NCI-H2227 treated with DMSO at 0.1 percent for 48 hours (cell line): ENCODE measurements around the gene SYT8.

Experiments used
- DNase-seq: peaks from one replicate; lab custom pipeline; 2025; lab: John Stamatoyannopoulos, UW

The SYT8 gene

DNA sequence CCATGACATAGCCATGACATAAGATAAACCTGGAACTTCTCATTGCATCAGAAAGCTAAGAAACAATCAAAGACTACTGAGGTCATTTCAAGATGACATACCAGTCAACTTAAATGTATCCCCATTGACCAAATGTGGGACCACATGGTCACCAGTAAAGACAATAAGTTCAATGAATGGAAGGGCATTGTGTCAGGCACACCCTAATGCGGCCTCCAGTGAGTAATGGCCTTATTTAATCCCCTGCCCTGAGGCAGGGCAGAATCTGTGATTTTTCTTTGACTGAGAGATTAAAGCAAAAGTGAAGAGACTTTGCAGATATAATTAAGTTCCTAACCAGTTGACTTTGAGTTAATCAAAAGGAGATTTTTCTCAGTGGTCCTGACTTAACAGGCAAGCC is 17.3 kb upstream of the SYT8 start:
- DNase-seq, result no peak

- no peak for DNase-seq
Observed at GRCh38 chr11:1819074-1819473, 15.7 kb upstream of the SYT8 start.

GRCh38 chr11:1820463-1821325 is 14.1 kb upstream of the SYT8 start:
- DNase-seq, result no peak

GRCh38 chr11:1821562-1821961 is 13.2 kb upstream of the SYT8 start:
- no peak for DNase-seq

DNA sequence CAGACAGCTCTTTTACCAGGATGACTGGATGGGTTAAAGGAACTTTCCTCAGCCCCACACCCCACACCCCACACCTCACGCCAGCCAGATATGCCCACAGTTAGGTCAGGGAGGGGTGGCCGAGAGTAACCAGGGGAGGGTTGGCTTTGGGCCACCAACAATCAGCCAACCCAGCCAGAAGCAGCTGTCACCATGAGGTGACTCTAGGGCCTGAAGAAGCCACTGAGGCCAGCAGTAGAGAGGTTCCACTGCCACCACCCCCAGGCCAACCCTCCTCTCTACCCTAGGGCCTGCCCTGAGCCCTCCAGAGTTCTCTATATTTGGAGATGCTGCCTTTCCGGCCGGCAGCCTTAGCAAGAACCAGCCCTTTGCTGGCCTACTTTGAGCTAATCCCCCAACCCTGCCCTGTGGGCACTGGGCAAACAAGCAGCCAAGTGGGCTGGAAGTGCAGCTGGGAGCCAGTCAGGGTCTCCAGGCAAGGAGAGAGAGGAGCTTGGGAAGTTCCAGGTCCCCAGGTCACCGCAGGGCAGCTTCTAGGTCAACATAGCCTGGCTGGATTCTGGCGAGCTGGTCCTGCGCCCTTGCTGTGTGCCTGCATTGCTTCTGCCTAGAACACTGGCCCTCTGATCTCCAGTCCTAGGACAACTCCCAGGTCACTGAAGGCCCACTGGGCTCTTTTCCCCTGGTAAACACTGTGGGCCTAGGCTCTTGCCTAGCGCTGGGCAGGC is 12.0 kb upstream of the SYT8 start:
- DNase-seq, result no peak

DNA sequence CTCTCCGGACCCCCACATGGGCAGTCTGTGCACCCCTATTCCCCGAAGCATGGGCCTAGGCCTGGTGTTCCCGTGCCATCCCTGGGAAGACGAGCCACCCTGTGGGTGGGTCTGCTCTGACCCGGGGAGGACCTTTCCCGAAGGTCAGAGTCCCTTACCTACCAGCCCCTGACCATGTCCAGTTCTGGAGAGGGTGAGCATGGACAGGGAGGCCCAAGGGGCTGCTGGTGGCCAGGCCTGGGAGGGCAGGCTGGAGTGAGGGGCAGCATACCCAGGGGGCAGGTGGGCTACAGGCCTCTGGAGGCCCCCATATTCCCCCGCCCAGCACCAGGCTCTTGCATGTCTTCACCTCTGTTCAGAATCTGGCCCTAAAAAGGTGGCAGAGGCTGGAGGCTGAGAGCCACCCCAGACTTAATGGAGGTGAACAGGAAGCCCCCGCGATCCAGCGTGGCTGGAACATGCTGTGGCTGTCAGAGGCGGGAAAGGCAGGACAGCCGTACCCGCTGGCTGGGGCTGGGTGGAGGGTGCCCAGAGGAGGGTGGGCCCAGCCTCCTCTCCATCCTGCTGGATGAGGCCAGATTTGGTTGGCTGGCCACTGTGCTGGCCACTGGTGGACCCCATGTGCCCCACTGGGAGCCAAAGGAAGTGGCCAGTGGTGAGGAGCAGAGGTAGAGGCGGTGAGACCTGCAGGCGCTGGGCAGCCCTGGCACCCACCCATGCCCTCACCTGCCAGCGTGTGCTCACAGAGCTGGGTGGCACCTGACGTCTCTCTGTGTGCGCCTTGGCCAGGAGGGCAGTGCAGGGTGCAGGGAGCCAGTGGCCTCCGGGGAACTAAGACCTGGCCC is 11.2 kb upstream of the SYT8 start:
- no peak for DNase-seq

DNA sequence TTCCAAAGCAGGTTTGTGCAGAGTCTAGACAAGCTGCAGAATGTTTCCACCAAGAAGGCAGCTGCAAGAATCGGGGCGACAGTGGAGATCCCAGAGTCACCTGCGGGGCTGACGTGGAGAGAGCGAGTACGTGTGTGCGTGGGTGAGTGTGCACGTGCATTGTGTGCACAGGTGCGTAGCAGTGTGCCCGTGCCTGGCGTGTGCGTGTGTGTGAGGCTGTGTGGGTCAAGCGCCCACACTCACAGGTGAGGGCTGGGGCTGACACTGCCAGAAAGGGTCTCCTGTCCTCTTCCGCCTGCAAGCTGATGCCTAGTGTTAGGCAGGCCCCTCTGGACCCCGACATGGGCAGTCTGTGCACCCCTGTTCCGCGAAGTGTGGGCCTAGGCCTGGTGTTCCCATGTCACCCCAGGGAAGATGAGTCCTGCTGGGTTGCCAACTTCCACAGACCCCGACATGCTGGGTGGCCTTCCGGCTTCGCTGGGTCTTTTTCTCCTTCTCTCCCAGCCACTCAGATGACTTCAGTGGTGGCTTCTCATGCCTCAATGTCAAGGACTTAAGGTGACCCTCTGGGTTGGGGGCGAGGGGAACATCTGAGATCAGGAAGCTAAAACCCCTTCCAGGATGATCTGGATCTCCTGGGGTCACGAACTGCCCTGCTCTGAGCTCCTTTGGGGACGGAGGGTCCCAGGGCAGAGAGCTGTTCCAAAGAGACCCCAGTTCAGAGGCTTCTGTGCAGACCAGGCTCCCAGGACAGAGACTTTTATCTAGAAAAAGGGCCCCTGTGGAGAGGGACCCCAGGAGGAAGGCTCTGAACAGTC is 10.4 kb upstream of the SYT8 start:
- DNase-seq, result no peak

DNA sequence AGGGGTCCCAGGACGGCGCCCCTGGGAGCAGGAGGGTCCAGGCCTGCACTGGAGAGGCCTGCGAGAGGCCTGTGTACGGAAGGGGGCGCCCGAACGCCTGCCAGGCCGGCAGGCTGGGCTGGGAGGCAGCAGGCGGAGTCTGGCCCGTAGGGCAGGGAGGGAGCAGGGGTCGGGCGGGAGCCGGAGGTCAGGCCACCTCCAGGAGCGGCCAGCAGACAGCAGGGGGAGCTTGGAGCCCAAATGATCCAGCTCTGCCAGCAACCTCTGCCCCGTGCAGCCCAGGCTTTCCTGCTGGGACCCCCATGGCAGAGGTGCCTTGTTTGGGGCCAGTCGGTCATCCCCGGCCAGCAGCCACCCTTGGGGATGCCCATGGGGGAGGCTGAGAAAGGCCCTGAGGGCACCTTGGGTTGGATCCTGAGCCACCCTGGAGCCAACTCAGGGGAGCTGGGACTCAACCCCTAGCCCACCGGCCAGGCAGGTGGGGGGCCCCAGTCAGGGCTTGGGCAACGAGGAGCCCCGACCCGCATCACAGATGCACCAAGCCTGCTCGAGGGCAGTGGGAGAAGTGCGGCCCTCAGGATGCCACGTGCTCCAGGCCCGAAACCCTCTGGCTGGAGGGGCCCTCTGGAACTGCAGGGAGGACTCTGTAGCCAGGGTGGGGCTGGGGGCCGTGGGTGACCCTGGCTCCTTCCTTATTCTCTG is 9.6 kb upstream of the SYT8 start:
- no peak for DNase-seq

DNA sequence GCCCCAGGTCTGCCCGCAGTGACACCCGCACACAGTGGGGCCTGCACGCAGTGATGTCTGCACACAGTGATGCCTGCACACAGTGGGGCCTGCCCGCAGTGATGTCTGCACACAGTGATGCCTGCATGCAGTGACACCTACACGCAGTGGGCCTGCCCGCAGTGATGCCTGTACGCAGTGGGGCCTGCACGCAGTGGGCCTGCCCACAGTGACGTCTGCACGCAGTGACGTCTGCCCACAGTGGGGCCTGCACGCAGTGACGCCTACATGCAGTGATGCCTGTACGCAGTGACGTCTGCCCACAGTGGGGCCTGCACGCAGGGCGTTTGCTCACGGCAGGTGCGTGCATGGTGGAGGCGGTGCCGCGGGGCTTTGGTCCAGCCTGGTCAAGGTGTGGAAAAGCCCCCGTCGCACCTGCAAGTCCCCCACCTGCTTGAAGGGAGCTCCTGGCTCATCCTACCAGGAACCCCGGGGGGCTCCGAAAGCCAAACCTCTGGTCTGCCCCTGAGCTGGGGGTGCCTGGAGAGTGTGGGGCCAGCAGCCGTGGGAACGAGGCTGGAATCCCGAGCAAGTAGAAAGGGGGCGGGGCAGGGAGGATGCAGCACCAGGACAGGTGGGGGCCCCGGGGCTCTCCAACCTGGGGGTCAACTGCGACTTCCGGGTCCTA is 8.9 kb upstream of the SYT8 start:
- DNase-seq, result no peak

GRCh38 chr11:1826552-1827094 is 8.2 kb upstream of the SYT8 start:
- DNase-seq, result no peak

- no peak for DNase-seq
Observed at GRCh38 chr11:1827095-1827813, 7.5 kb upstream of the SYT8 start.

- no peak for DNase-seq
Observed at GRCh38 chr11:1827931-1828330, 6.9 kb upstream of the SYT8 start.

- DNase-seq, result no peak
Observed at GRCh38 chr11:1828542-1828941, 6.2 kb upstream of the SYT8 start.

- DNase-seq, result no peak
Observed at GRCh38 chr11:1829039-1829820, 5.6 kb upstream of the SYT8 start.

DNA sequence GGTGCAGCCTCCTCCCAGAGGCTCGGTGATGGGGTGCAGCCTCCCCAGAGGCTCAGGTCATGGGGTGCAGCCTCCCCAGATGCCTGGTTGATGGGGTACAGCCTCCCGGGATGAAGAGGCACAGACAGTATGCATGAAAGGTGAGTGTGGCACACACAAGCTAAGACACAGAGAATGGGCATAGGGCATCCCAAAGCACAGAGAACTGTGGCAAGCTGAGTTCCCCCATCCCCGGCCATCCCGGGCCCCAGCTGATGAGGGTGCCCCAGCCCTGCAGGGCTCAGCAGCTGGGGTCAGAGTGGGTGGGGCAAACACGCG is 4.8 kb upstream of the SYT8 start:
- no peak for DNase-seq

GRCh38 chr11:1830322-1831223 is 4.2 kb upstream of the SYT8 start:
- no peak for DNase-seq

- no peak for DNase-seq
Observed at GRCh38 chr11:1831338-1832210, 3.2 kb upstream of the SYT8 start.
